HepG2 (cell line): ENCODE measurements around the gene NLRP14.

Experiments
- ARHGAP35 ChIP-seq: sonication (generic); formaldehyde crosslinking; IDR thresholded peaks from 2 replicates; pipeline ENCODE4 v1.9.0; 2022; ENCODE audit warnings: mild to moderate bottlenecking, inconsistent platforms, moderate library complexity, missing genetic modification reagents, borderline replicate concordance
- EZH2 ChIP-seq: conservative IDR thresholded peaks from 2 replicates; pipeline ENCODE4 v1.6.1; 2012; ENCODE audit warnings: mild to moderate bottlenecking, low read depth, low read length, moderate library complexity
- KDM4B ChIP-seq: sonication (generic); formaldehyde crosslinking; IDR thresholded peaks from 2 replicates; pipeline ENCODE4 v1.4.0; 2020; ENCODE audit warnings: missing genetic modification reagents
- MAFG ChIP-seq: sonication (generic); formaldehyde crosslinking; IDR thresholded peaks from 2 replicates; pipeline ENCODE4 v1.5.1; 2020; ENCODE audit warnings: mild to moderate bottlenecking, missing genetic modification reagents
- MATR3 ChIP-seq: sonication (generic); formaldehyde crosslinking; IDR thresholded peaks from 2 replicates; pipeline ENCODE4 v1.4.0; 2020; ENCODE audit warnings: missing genetic modification reagents
- POLR2AphosphoS5 ChIP-seq: IDR thresholded peaks from 2 replicates; pipeline ENCODE4 v1.6.1; 2012; ENCODE audit warnings: low read depth, low read length
- SATB2 ChIP-seq: sonication (generic); formaldehyde crosslinking; IDR thresholded peaks from 2 replicates; pipeline ENCODE4 v1.5.0; 2020; ENCODE audit warnings: missing genetic modification reagents
- SIN3B ChIP-seq: fragments of 150-350 bp; IDR thresholded peaks from 2 replicates; pipeline ENCODE4 v1.6.1; 2014; ENCODE audit warnings: low read length
- ZFX ChIP-seq: sonication (generic); formaldehyde crosslinking; IDR thresholded peaks from 2 replicates; pipeline ENCODE4 v1.4.0; 2020; ENCODE audit warnings: mild to moderate bottlenecking, low read depth, missing genetic modification reagents, moderate library complexity
- ZNF7 ChIP-seq: IDR thresholded peaks from 2 replicates; pipeline ENCODE4 v1.6.1; 2016; ENCODE audit warnings: missing biosample characterization, missing genetic modification reagents
- ZZZ3 ChIP-seq: sonication (generic); formaldehyde crosslinking; IDR thresholded peaks from 2 replicates; pipeline ENCODE4 v1.4.0; 2020; ENCODE audit warnings: missing genetic modification reagents, mild to moderate bottlenecking, borderline replicate concordance
- TF ChIP-seq, protein P1 (sequence below): sonication (generic); formaldehyde crosslinking; IDR thresholded peaks from 2 replicates; pipeline ENCODE4 v1.4.0; 2020; ENCODE audit warnings: missing genetic modification reagents, mild to moderate bottlenecking, borderline replicate concordance
- TF ChIP-seq, protein P2 (sequence below): sonication (generic); formaldehyde crosslinking; IDR thresholded peaks from 2 replicates; pipeline ENCODE4 v1.5.0; 2020; ENCODE audit warnings: mild to moderate bottlenecking, missing genetic modification reagents, moderate library complexity
- TF ChIP-seq, protein P3 (sequence below): IDR thresholded peaks from 2 replicates; pipeline ENCODE4 v1.6.1; 2012; ENCODE audit warnings: inconsistent platforms

DNA sequence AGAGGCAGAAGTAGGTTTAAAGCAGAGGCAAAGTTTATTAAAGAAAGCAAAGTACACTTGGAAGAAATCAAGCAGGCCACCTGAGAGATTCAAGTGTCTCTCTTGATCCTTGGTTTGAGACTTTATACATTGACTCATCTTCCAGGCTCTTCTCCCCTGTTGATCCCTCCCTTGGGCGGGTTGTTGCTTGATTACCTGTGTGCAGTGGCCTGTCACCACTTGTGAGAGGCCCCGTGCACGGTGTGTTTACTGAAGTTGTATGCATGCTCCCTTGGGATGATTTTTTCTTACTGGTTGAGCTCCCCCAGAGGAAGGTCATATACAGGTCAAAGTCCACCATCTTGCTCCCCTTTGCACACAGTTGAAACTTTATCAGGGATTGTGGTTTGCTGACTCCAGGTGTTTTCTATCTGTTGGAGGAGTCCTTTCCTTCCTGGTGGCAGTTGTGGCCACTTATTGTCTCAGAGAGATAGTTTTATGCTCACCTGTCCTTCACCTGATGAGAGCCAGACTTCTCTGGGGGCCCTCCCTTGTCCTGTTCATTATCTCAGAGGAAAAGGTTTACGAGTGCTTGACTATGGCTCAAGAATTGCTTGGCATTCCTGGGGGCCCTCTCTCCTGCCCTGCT, 52.2 kb downstream of the NLRP14 start:
- TF ChIP-seq MATR3 (CRISPR knock-in tag) (no peak), ZFX (CRISPR knock-in tag) (no peak), ZNF7 (CRISPR knock-in tag) (no peak), EZH2 (no peak), SATB2 (CRISPR knock-in tag) (no peak), ZZZ3 (CRISPR knock-in tag) (no peak), KDM4B (CRISPR knock-in tag) (no peak), POLR2AphosphoS5 (no peak), ARHGAP35 (CRISPR knock-in tag) (no peak), SIN3B (no peak), MAFG (CRISPR knock-in tag) (no peak)
- TF ChIP-seq, protein P1, sequence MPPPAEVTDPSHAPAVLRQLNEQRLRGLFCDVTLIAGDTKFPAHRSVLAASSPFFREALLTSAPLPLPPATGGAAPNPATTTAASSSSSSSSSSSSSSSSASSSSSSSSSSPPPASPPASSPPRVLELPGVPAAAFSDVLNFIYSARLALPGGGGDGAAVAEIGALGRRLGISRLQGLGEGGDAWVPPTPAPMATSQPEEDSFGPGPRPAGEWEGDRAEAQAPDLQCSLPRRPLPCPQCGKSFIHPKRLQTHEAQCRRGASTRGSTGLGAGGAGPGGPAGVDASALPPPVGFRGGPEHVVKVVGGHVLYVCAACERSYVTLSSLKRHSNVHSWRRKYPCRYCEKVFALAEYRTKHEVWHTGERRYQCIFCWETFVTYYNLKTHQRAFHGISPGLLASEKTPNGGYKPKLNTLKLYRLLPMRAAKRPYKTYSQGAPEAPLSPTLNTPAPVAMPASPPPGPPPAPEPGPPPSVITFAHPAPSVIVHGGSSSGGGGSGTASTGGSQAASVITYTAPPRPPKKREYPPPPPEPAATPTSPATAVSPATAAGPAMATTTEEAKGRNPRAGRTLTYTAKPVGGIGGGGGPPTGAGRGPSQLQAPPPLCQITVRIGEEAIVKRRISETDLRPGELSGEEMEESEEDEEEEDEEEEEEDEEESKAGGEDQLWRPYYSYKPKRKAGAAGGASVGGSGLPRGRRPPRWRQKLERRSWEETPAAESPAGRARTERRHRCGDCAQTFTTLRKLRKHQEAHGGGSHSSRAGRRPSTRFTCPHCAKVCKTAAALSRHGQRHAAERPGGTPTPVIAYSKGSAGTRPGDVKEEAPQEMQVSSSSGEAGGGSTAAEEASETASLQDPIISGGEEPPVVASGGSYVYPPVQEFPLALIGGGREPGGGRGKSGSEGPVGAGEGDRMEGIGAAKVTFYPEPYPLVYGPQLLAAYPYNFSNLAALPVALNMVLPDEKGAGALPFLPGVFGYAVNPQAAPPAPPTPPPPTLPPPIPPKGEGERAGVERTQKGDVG = no peak
- TF ChIP-seq, protein P2, sequence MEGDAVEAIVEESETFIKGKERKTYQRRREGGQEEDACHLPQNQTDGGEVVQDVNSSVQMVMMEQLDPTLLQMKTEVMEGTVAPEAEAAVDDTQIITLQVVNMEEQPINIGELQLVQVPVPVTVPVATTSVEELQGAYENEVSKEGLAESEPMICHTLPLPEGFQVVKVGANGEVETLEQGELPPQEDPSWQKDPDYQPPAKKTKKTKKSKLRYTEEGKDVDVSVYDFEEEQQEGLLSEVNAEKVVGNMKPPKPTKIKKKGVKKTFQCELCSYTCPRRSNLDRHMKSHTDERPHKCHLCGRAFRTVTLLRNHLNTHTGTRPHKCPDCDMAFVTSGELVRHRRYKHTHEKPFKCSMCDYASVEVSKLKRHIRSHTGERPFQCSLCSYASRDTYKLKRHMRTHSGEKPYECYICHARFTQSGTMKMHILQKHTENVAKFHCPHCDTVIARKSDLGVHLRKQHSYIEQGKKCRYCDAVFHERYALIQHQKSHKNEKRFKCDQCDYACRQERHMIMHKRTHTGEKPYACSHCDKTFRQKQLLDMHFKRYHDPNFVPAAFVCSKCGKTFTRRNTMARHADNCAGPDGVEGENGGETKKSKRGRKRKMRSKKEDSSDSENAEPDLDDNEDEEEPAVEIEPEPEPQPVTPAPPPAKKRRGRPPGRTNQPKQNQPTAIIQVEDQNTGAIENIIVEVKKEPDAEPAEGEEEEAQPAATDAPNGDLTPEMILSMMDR (CRISPR knock-in tag) = no peak
- TF ChIP-seq, protein P3, sequence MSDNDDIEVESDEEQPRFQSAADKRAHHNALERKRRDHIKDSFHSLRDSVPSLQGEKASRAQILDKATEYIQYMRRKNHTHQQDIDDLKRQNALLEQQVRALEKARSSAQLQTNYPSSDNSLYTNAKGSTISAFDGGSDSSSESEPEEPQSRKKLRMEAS = no peak
